ENCODE data around the gene LRRC34. TPM values are rescaled to one million over a fixed set of nuclear protein-coding genes. Genes with fewer than 3 reads are reported as not detected.

Gene LRRC34
- total and polyA plus RNA-seq, 9 of the 15 experiments (the other 6 are each of a cell fraction or from before 2014, with no cell fraction given) = 0.17 to 0.30 TPM; not detected in 7

- Histone ChIP-seq H3K9me1 (ENCODE audit: control insufficient read depth, insufficient read depth, low read length) (no peaks in the 10 kb centered on the region), H3K9me3 (replicated peaks; ENCODE audit: control insufficient read depth, insufficient read depth, low read depth, low read length) (no peaks in the 10 kb centered on the region), H3K27me3 (ENCODE audit: control insufficient read depth in 2 of 2, insufficient read depth in 2 of 2, low read length in 2 of 2) (peaks cover 5 to 26% of the 10 kb centered on the region in 2 experiments; a peak in 3 of 5 replicates), H3K4me2 (ENCODE audit: insufficient read depth, low read length) (peak overlapping the region; percentile 24; the same call in 1 of the 2 replicates), H3K9ac (ENCODE audit: insufficient read depth in 1 of 2, low read depth in 2 of 2, low read length in 2 of 2) (no peak overlapping the region), H3K79me2 (ENCODE audit: control insufficient read depth, insufficient read depth, low read length) (no peaks in the 10 kb centered on the region), H3K4me1 (replicated peaks in 1 of 2; ENCODE audit: control insufficient read depth in 2 of 2, insufficient read depth in 2 of 2, low read length in 2 of 2) (0 out of 5 replicates have a peak, but pooled peaks cover 0 to 4% of the 10 kb centered on the region in 2 experiments), H3K36me3 (ENCODE audit: control insufficient read depth, insufficient read depth, low read length) (no peaks in the 10 kb centered on the region), H4K20me1 (replicated peaks; ENCODE audit: control insufficient read depth, insufficient read depth, low read length) (no peaks in the 10 kb centered on the region), H3K27ac (ENCODE audit: extremely low read depth, low read depth, low read length) (no peak overlapping the region), H2AFZ (ENCODE audit: low read depth, low read length) (peak overlapping the region; percentile 10; the same call in 1 of the 2 replicates), H3K4me3 (no peak overlapping the region)
- FAIRE-seq (no peak), DNase-seq (ENCODE audit: extremely low read depth in 1 of 4, low spot score in 3 of 4) (peak in 1 of 4 experiments; percentile 26), ATAC-seq (peak; percentile 53)
- intact Hi-C loops (cut with micrococcal nuclease) = no loop called here
- CTCF ChIA-PET (ENCODE audit: low intra/inter-chr PET ratio) = no interaction called here
- 3% methylated on average over 4 of the region's 4 CpGs for WGBS (ENCODE audit: insufficient coverage, low coverage, missing lambda C conversion rate)
- BruUV-seq (replicated peaks) = no TSS peak
- in situ Hi-C loops (cut with MboI) = no loop called here
- POLR2A ChIA-PET = interaction anchor here (1.0 kb wide), 1 partner anchor 31 kb away, joined by 3 read pairs; no protein-coding TSS in a partner anchor
- TF ChIP-seq CC2D1A (IDR thresholded peaks at IDR 0.05) (no peak), CBFA2T3 (IDR thresholded peaks at IDR 0.05) (peak; percentile 16; the same call in 1 of the 2 replicates)
Measured at GRCh38 chr3:169847896-169848295, 35.2 kb upstream of the LRRC34 start.

- POLR2A ChIA-PET = no interaction called here
- TF ChIP-seq POLR2AphosphoS5 (IDR thresholded peaks at IDR 0.05; ENCODE audit: control insufficient read depth, insufficient read depth, low read depth, low read length) (no peak), ZNF75A (CRISPR knock-in tag; IDR thresholded peaks at IDR 0.05) (no peak), ZNF263 (CRISPR knock-in tag; IDR thresholded peaks at IDR 0.05; ENCODE audit: borderline replicate concordance) (no peak)
- Histone ChIP-seq H3K4me2 (ENCODE audit: insufficient read depth, low read length) (no peak overlapping the region), H3K9me3 (replicated peaks; ENCODE audit: control insufficient read depth, insufficient read depth, low read depth, low read length) (no peaks in the 10 kb centered on the region), H3K36me3 (ENCODE audit: control insufficient read depth, insufficient read depth, low read length) (no peaks in the 10 kb centered on the region), H3K9ac (ENCODE audit: insufficient read depth in 1 of 2, low read depth in 2 of 2, low read length in 2 of 2) (no peak overlapping the region), H3K27ac (ENCODE audit: extremely low read depth, low read depth, low read length) (no peak overlapping the region), H3K4me3 (no peak overlapping the region), H4K20me1 (replicated peaks; ENCODE audit: control insufficient read depth, insufficient read depth, low read length) (no peaks in the 10 kb centered on the region), H3K4me1 (replicated peaks in 1 of 2; ENCODE audit: control insufficient read depth in 2 of 2, insufficient read depth in 2 of 2, low read length in 2 of 2) (0 out of 5 replicates have a peak, but pooled peaks cover 0 to 4% of the 10 kb centered on the region in 2 experiments), H3K9me1 (ENCODE audit: control insufficient read depth, insufficient read depth, low read length) (no peaks in the 10 kb centered on the region), H3K27me3 (ENCODE audit: control insufficient read depth in 2 of 2, insufficient read depth in 2 of 2, low read length in 2 of 2) (peaks cover 2 to 20% of the 10 kb centered on the region in 2 experiments; a peak in 3 of 5 replicates), H3K79me2 (ENCODE audit: control insufficient read depth, insufficient read depth, low read length) (no peaks in the 10 kb centered on the region), H2AFZ (ENCODE audit: low read depth, low read length) (no peak overlapping the region)
- ATAC-seq = 0 out of 3 replicates have a peak, but pooled peaks have one; percentile 26
- BruUV-seq (replicated peaks) = no TSS peak
- intact Hi-C loops (cut with micrococcal nuclease) (no loop called here), in situ Hi-C loops (cut with MboI) (no loop called here)
- DNase-seq (ENCODE audit: extremely low read depth in 1 of 4, low spot score in 3 of 4) = no peak
- WGBS (ENCODE audit: insufficient coverage, low coverage, missing lambda C conversion rate) = 49% methylated on average over 11 of the region's 11 CpGs
- no peak for FAIRE-seq
- CTCF ChIA-PET (ENCODE audit: low intra/inter-chr PET ratio) = no interaction called here
Measured at GRCh38 chr3:169846458-169847193, 33.9 kb upstream of the LRRC34 start.
